ENCODE results near the gene TPRG1L.

DNA sequence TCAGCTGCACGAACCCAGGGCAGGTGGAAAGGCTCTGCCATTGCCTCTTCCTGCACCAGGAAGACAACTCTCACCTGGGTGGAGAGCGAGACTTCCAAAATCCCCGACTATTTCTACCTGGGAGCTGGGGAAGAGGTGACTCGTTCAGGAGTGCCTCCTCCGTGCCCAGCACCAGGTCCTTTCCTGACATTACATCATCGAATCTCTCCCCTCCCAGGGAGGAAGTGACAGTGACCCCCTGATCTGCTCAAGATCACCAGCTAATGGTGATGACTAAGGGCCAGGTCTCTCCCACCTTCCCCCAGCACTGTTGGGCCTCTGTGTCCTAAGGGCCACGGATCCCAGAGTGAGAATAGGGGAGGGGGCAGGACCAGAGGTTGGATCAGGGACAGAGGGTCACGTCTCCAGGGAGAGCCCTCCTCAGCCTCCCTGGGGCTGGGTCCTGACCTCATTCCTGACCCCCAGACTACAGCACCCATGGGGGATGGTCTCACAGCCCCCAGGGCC lies 20.3 kb upstream of the TPRG1L start:
- TF ChIP-seq, protein P1, sequence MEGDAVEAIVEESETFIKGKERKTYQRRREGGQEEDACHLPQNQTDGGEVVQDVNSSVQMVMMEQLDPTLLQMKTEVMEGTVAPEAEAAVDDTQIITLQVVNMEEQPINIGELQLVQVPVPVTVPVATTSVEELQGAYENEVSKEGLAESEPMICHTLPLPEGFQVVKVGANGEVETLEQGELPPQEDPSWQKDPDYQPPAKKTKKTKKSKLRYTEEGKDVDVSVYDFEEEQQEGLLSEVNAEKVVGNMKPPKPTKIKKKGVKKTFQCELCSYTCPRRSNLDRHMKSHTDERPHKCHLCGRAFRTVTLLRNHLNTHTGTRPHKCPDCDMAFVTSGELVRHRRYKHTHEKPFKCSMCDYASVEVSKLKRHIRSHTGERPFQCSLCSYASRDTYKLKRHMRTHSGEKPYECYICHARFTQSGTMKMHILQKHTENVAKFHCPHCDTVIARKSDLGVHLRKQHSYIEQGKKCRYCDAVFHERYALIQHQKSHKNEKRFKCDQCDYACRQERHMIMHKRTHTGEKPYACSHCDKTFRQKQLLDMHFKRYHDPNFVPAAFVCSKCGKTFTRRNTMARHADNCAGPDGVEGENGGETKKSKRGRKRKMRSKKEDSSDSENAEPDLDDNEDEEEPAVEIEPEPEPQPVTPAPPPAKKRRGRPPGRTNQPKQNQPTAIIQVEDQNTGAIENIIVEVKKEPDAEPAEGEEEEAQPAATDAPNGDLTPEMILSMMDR (IDR thresholded peaks at IDR 0.05; ENCODE audit: insufficient read depth, low read length), result no peak
- TF ChIP-seq, protein P2, sequence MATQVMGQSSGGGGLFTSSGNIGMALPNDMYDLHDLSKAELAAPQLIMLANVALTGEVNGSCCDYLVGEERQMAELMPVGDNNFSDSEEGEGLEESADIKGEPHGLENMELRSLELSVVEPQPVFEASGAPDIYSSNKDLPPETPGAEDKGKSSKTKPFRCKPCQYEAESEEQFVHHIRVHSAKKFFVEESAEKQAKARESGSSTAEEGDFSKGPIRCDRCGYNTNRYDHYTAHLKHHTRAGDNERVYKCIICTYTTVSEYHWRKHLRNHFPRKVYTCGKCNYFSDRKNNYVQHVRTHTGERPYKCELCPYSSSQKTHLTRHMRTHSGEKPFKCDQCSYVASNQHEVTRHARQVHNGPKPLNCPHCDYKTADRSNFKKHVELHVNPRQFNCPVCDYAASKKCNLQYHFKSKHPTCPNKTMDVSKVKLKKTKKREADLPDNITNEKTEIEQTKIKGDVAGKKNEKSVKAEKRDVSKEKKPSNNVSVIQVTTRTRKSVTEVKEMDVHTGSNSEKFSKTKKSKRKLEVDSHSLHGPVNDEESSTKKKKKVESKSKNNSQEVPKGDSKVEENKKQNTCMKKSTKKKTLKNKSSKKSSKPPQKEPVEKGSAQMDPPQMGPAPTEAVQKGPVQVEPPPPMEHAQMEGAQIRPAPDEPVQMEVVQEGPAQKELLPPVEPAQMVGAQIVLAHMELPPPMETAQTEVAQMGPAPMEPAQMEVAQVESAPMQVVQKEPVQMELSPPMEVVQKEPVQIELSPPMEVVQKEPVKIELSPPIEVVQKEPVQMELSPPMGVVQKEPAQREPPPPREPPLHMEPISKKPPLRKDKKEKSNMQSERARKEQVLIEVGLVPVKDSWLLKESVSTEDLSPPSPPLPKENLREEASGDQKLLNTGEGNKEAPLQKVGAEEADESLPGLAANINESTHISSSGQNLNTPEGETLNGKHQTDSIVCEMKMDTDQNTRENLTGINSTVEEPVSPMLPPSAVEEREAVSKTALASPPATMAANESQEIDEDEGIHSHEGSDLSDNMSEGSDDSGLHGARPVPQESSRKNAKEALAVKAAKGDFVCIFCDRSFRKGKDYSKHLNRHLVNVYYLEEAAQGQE (IDR thresholded peaks at IDR 0.05; ENCODE audit: insufficient replicate concordance, low read depth), result no peak
- no peak for TF ChIP-seq POLR2AphosphoS5 (IDR thresholded peaks at IDR 0.05; ENCODE audit: low read depth)

Data from HL-60 (cell line).